ENCODE measurements around the gene ATRNL1.
"Not testable (repeated sequence)": the region's sequence is repeated elsewhere in the genome, so short reads cannot be mapped to it uniquely, and the experiment has no call there.

ATRNL1 gene

GRCh38 chr10:115503546-115503945 lies 410.4 kb downstream of the ATRNL1 start:
- no peak for TF ChIP-seq CTCF (IDR thresholded peaks at IDR 0.05; ENCODE audit: insufficient read depth, low read length, poor library complexity, severe bottlenecking)

GRCh38 chr10:115514895-115515294 lies 421.7 kb downstream of the ATRNL1 start:
- TF ChIP-seq CTCF (IDR thresholded peaks at IDR 0.05; ENCODE audit: insufficient read depth, low read length, poor library complexity, severe bottlenecking): no peak
- DNase-seq (ENCODE audit: extremely low read depth, insufficient read length): no peak
- Histone ChIP-seq H3K27me3 (replicated peaks; ENCODE audit: control insufficient read depth, insufficient read depth, low read length) (no peaks in the 10 kb centered on the region), H3K4me3 (replicated peaks; ENCODE audit: low read depth, low read length) (no peak overlapping the region), H3K36me3 (ENCODE audit: control insufficient read depth, insufficient read depth, low read length) (no peaks in the 10 kb centered on the region)

More at GRCh38 chr10:115503546-115503945, 410.4 kb downstream of the ATRNL1 start:
- H3K4me3 ChIP-seq (replicated peaks; ENCODE audit: low read depth, low read length): no peak overlapping the region
- DNase-seq (ENCODE audit: extremely low read depth, insufficient read length): no peak
- H3K36me3 ChIP-seq (ENCODE audit: control insufficient read depth, insufficient read depth, low read length): no peaks in the 10 kb centered on the region
- H3K27me3 ChIP-seq (replicated peaks; ENCODE audit: control insufficient read depth, insufficient read depth, low read length): no peaks in the 10 kb centered on the region

GRCh38 chr10:115525141-115525540 lies 432.0 kb downstream of the ATRNL1 start:
- no peak for TF ChIP-seq CTCF (IDR thresholded peaks at IDR 0.05; ENCODE audit: insufficient read depth, low read length, poor library complexity, severe bottlenecking)
- Histone ChIP-seq H3K36me3 (ENCODE audit: control insufficient read depth, insufficient read depth, low read length) (no peaks in the 10 kb centered on the region), H3K4me3 (replicated peaks; ENCODE audit: low read depth, low read length) (no peak overlapping the region), H3K27me3 (replicated peaks; ENCODE audit: control insufficient read depth, insufficient read depth, low read length) (no peaks in the 10 kb centered on the region)
- no peak for DNase-seq (ENCODE audit: extremely low read depth, insufficient read length)

- not testable (repeated sequence) for DNase-seq (ENCODE audit: extremely low read depth, insufficient read length)
These were observed 434.5 kb downstream of the ATRNL1 start for GRCh38 chr10:115527682-115528081.

GRCh38 chr10:115536401-115536800 lies 443.2 kb downstream of the ATRNL1 start:
- not testable (repeated sequence) for DNase-seq (ENCODE audit: extremely low read depth, insufficient read length); H3K36me3 ChIP-seq (ENCODE audit: control insufficient read depth, insufficient read depth, low read length); H3K4me3 ChIP-seq (replicated peaks; ENCODE audit: low read depth, low read length)

More at GRCh38 chr10:115527682-115528081, 434.5 kb downstream of the ATRNL1 start:
- H3K27me3 ChIP-seq (replicated peaks; ENCODE audit: control insufficient read depth, insufficient read depth, low read length); H3K4me3 ChIP-seq (replicated peaks; ENCODE audit: low read depth, low read length); H3K36me3 ChIP-seq (ENCODE audit: control insufficient read depth, insufficient read depth, low read length): not testable (repeated sequence)

GRCh38 chr10:115539142-115539762 lies 446.1 kb downstream of the ATRNL1 start:
- no peak for DNase-seq (ENCODE audit: extremely low read depth, insufficient read length)
- Histone ChIP-seq H3K4me3 (replicated peaks; ENCODE audit: low read depth, low read length) (no peak overlapping the region), H3K27me3 (replicated peaks; ENCODE audit: control insufficient read depth, insufficient read depth, low read length) (no peaks in the 10 kb centered on the region), H3K36me3 (ENCODE audit: control insufficient read depth, insufficient read depth, low read length) (no peaks in the 10 kb centered on the region)
- TF ChIP-seq CTCF (IDR thresholded peaks at IDR 0.05; ENCODE audit: insufficient read depth, low read length, poor library complexity, severe bottlenecking): no peak

More at GRCh38 chr10:115536401-115536800, 443.2 kb downstream of the ATRNL1 start:
- H3K27me3 ChIP-seq (replicated peaks; ENCODE audit: control insufficient read depth, insufficient read depth, low read length): not testable (repeated sequence)
